HG03159 (cell line): ENCODE measurements around the gene SMARCA2.

ENCODE experiments used
- ATAC-seq: cut with Tn5 transposase; IDR thresholded peaks from one replicate; pipeline ENCODE4 v1.9.1; 2021; ENCODE audit warnings: mild to moderate bottlenecking, moderate library complexity; ENCODE audit not compliant: unreplicated experiment

SMARCA2 gene

DNA sequence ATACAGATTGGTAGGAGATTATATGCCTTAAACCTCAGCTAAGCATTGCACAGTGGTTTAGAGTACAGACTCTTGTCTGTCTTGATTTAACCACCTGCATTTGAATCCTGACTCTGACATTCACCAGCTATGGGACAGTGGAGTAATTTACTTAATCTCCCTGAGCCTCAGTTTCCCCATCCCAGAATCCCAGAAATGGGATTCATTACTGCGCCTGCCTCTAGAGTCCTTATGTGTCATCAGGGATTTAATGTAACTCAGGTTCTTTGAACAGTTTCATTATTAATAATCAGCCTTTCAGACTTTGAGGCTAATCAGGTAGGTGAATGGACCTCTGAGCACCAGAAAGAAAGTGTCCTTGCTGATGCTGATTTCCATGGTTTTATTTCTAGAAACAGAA lies 149.1 kb downstream of the SMARCA2 start:
- ATAC-seq = no peak

DNA sequence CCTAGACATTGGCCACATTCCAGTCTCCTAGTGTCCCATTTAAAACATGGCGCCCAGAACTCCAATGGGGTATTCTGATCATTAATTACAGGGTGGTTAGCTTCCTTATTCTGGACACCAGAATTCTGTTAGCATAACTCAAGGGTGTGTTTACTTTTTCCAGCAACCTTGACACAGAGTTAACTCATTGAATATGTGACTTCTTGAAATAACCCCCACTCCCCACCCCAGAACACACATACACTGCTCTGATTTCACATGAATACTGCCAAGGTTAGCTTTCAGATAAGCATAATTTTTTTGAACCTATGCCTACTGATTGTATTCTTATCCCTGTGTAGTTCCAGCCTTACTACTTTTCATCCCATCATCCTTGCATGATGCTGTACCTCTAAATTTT lies 151.1 kb downstream of the SMARCA2 start:
- no peak for ATAC-seq

DNA sequence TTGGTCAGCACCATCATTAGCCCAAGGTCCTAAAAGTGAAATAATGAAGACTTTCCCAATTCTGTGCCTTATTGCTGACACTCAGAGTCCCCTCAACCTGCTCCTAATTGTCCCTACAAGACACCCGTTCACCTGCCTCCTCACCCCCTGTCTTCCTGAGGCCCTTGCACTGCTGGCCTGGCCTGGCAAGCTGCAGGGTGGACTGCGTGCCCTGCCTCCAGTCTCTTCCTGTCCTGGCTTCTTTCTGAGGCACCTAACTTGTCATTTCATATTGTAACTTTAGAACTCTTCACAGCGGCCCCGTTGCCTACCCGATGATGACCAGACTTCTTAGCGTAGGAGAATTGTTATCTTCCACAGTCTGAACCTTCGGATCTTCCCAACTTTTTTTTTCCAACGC lies 153.9 kb downstream of the SMARCA2 start:
- no peak for ATAC-seq

- no peak for ATAC-seq
Observed at GRCh38 chr9:2170722-2171121, 155.6 kb downstream of the SMARCA2 start.

DNA sequence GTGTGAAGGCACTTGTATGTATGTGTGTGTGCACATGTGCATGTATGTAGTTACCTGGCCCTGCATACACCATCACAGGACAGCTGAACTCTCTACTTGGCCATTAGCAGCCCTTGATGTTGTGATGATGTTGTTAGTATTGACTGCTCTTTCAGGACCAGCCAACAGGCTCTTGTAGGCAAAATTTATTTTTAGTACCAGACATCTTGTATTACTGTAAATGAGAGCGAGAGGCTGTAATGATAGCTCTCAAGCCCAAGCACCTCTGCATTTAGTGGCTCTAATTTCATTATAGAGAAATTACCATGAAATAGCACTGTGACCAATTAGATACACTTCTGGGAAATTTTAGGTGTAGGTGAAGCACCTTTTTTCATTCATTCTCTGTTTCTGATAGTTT lies 158.0 kb downstream of the SMARCA2 start:
- ATAC-seq = no peak

GRCh38 chr9:2173861-2174260 lies 158.7 kb downstream of the SMARCA2 start:
- no peak for ATAC-seq

- no peak for ATAC-seq
Observed at GRCh38 chr9:2174306-2174705, 159.2 kb downstream of the SMARCA2 start.

GRCh38 chr9:2174911-2175310 lies 159.8 kb downstream of the SMARCA2 start:
- ATAC-seq = no peak

GRCh38 chr9:2177121-2177520 lies 162.0 kb downstream of the SMARCA2 start:
- ATAC-seq = no peak

DNA sequence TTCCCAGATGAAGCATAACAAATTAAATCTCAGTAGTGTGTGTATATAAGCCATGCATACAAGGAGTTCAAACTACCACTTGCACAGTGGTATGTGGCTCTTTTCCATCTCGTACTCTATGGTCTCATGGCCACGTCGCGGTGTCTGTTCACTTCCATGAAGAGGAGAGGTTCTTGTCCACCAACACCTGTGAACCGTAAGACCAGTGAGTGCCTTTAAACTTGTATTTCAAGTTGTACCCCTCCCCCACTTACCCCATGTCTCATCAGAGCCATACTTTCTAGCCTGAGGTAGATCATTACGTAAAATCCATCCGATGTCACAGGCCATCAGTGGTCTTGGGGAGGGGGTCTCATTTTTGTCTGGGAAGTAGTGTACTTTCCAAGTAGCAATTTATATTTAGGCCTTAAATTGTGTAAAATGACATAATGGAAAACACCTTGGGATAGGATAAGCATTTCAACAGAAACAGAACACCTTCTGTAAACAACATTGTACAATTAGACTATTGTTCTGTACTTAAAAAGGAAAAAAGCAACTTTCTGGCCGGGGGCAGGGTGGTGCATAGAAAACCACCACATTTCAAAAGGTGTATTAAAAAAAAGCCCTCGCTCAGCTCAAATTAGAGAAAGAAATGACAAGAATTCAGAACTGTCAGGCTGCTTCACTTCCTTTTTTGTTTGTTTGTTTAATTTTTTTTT lies 163.0 kb downstream of the SMARCA2 start:
- no peak for ATAC-seq

DNA sequence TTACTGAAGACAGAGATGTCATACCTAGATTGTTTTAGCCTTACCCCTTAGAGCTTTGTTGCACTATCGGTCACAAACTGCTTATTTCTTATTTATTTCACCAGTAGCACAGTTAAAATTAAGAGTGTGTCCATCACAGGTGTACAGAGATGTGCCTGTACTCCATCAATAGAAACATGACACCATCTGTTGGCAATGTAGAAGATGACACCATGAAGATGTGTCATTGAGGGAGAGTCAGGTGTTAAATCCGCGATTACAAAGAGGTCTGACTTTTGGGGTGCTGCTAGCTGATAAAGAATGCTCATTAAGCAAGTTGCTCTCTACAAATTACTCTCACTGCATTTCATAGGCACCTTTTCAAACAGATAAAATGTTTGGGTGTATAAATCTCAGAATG lies 164.4 kb downstream of the SMARCA2 start:
- ATAC-seq = no peak

DNA sequence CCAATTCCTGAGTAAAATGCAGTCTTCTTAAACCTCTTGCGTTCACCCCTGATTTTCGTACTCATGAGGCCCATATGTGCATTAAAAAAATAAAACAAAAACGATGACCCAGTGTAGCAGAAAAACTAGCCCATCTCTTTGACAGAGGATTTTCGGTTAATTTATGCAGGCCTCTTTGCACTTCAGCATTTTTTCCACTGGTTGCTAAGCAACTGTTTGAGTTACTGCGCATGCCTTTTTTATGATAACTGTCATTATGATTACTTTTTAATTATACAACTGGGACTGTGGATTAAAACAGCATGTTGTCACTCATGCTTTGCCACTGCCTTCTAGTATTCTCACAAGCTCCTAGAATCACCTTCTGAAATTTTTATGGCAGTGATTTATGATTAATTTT lies 165.0 kb downstream of the SMARCA2 start:
- ATAC-seq = no peak

DNA sequence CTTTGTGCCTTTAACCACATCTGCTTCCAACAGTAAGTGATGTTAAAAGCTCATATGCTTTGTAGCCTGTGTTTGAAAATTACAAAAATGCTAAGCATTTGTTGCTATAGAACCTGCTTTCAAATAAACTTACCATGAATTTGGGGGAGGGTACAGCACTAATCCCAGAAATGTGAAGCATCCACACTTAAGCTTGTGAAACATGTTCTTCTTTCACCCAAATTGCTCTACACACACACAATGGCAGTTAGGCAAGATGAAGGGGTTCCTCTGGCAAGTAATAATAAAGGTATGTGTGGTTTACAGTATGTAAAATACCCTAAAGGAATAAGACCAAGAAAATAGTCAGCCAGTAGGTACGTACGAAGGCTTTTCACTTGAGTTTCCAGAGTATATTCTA lies 165.6 kb downstream of the SMARCA2 start:
- ATAC-seq = no peak

DNA sequence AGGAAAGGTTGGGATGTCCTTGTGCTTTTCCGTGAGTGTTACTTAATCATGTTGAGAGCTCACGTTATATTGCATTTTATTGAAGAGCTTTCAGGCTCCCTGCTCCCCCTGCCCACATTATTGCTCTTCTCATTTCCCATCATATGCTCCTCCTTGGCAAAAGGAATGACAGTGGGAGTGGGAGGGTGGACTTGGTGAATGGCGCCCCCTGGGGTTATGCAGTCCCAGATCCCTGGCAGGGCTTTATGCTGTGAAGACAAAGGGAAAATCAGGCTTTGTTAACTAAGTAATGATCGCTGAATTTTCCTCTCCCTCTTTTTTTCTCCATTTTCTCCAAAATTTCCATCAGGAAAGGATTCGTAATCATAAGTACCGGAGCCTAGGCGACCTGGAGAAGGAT lies 166.6 kb downstream of the SMARCA2 start:
- no peak for ATAC-seq

GRCh38 chr9:2190939-2191608 lies 175.9 kb downstream of the SMARCA2 start:
- no peak for ATAC-seq

DNA sequence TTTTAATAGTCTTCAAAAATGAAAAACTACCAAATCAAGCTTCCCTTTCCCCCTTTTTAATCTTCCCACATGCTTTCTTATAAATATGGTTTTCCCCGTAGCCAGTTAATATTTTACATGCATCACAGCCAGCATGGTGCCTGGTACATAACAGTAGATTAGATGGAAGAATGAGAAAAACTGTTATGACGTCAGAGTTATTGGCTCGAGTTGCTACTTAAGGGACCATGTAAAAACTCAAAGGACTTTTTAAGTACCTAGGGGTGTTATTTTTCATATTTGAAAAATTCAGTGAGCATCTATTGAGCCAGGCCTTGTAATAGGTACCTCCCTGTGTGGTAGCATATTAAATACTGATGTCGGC lies 176.4 kb downstream of the SMARCA2 start:
- no peak for ATAC-seq

GRCh38 chr9:2192356-2192979 lies 177.3 kb downstream of the SMARCA2 start:
- ATAC-seq = no peak

GRCh38 chr9:2193552-2193951 lies 178.4 kb downstream of the SMARCA2 start:
- ATAC-seq = no peak

- ATAC-seq = no peak
Observed at GRCh38 chr9:2195211-2195610, 180.1 kb downstream of the SMARCA2 start.

DNA sequence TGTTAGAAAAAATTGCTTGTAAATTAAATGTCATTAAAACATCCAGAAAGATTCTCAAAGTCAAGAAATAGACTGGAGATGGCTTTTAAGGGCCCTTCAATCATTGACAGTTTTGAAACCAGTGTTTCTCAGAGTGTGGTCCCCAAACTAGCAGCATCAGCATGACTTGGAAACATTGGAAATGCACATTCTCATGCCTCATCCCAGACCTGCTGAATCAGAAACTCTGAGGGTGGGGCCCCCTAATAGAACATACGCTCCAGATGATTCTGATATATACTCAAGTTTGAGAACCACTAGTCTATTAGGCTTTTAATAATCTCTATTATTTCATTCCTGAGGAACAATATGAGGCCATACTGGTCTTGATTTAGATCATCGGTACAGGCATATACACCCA lies 181.6 kb downstream of the SMARCA2 start:
- ATAC-seq = no peak

- ATAC-seq = no peak
Observed at GRCh38 chr9:2198956-2199635, 183.9 kb downstream of the SMARCA2 start.
